ENCODE data around the gene MUC2.

Gene MUC2

GRCh38 chr11:1054143-1055108 lies 20.2 kb upstream of the MUC2 start:
- no peaks in the 10 kb centered on the region for H3K9me2 ChIP-seq (replicated peaks; ENCODE audit: low read depth, low read length)
- TF ChIP-seq EZH2phosphoT487 (IDR thresholded peaks at IDR 0.05; ENCODE audit: borderline replicate concordance) (no peak), CTCF (conservative IDR thresholded peaks at IDR 0.05; ENCODE audit: low read length) (no peak)
- no peaks in the 10 kb centered on the region for H3K9me3 ChIP-seq (ENCODE audit: insufficient read depth, low read depth, low read length)
- H3F3A ChIP-seq (ENCODE audit: low read depth), result no peaks in the 10 kb centered on the region
- no peak overlapping the region for H3K9ac ChIP-seq (ENCODE audit: low read depth, low read length, poor library complexity, severe bottlenecking)
- no peaks in the 10 kb centered on the region for H3K79me2 ChIP-seq (ENCODE audit: insufficient read depth, low read length)
- no peaks in the 10 kb centered on the region for H3K27me3 ChIP-seq (ENCODE audit: insufficient read depth, low read length, poor library complexity, severe bottlenecking)
- no peak overlapping the region for H3K4me3 ChIP-seq (ENCODE audit: low read length, poor library complexity, severe bottlenecking)
- H4K20me1 ChIP-seq (ENCODE audit: insufficient read depth, low read length, poor library complexity, severe bottlenecking), result no peaks in the 10 kb centered on the region
- no peak overlapping the region for H3K4me2 ChIP-seq (ENCODE audit: low read depth, low read length, poor library complexity, severe bottlenecking)
- H2AFZ ChIP-seq (ENCODE audit: low read length), result no peak overlapping the region
- no peaks in the 10 kb centered on the region for H3K36me3 ChIP-seq (ENCODE audit: insufficient read depth, low read length)
- H3K4me1 ChIP-seq (ENCODE audit: insufficient read depth, low read length, poor library complexity, severe bottlenecking), result no peaks in the 10 kb centered on the region

GRCh38 chr11:1055109-1055703 lies 19.5 kb upstream of the MUC2 start:
- Histone ChIP-seq H3K9me2 (replicated peaks; ENCODE audit: low read depth, low read length) (no peaks in the 10 kb centered on the region), H4K20me1 (ENCODE audit: insufficient read depth, low read length, poor library complexity, severe bottlenecking) (no peaks in the 10 kb centered on the region), H3F3A (ENCODE audit: low read depth) (no peaks in the 10 kb centered on the region), H3K9ac (ENCODE audit: low read depth, low read length, poor library complexity, severe bottlenecking) (no peak overlapping the region), H3K9me3 (ENCODE audit: insufficient read depth, low read depth, low read length) (no peaks in the 10 kb centered on the region), H3K36me3 (ENCODE audit: insufficient read depth, low read length) (no peaks in the 10 kb centered on the region), H3K79me2 (ENCODE audit: insufficient read depth, low read length) (no peaks in the 10 kb centered on the region), H3K4me1 (ENCODE audit: insufficient read depth, low read length, poor library complexity, severe bottlenecking) (no peaks in the 10 kb centered on the region), H3K4me2 (ENCODE audit: low read depth, low read length, poor library complexity, severe bottlenecking) (no peak overlapping the region), H3K27me3 (ENCODE audit: insufficient read depth, low read length, poor library complexity, severe bottlenecking) (no peaks in the 10 kb centered on the region), H3K4me3 (ENCODE audit: low read length, poor library complexity, severe bottlenecking) (no peak overlapping the region), H2AFZ (ENCODE audit: low read length) (no peak overlapping the region)
- no peak for TF ChIP-seq CTCF (conservative IDR thresholded peaks at IDR 0.05; ENCODE audit: low read length)
- no peak for TF ChIP-seq EZH2phosphoT487 (IDR thresholded peaks at IDR 0.05; ENCODE audit: borderline replicate concordance)

- no peak overlapping the region for H3K9ac ChIP-seq (ENCODE audit: low read depth, low read length, poor library complexity, severe bottlenecking)
- H3K9me2 ChIP-seq (replicated peaks; ENCODE audit: low read depth, low read length), result no peaks in the 10 kb centered on the region
- H3K27me3 ChIP-seq (ENCODE audit: insufficient read depth, low read length, poor library complexity, severe bottlenecking), result no peaks in the 10 kb centered on the region
- TF ChIP-seq CTCF (conservative IDR thresholded peaks at IDR 0.05; ENCODE audit: low read length) (no peak), EZH2phosphoT487 (IDR thresholded peaks at IDR 0.05; ENCODE audit: borderline replicate concordance) (no peak)
- H3K4me1 ChIP-seq (ENCODE audit: insufficient read depth, low read length, poor library complexity, severe bottlenecking), result no peaks in the 10 kb centered on the region
- H3F3A ChIP-seq (ENCODE audit: low read depth), result no peaks in the 10 kb centered on the region
- H3K9me3 ChIP-seq (ENCODE audit: insufficient read depth, low read depth, low read length), result no peaks in the 10 kb centered on the region
- H2AFZ ChIP-seq (ENCODE audit: low read length), result no peak overlapping the region
- H3K36me3 ChIP-seq (ENCODE audit: insufficient read depth, low read length), result no peaks in the 10 kb centered on the region
- H3K79me2 ChIP-seq (ENCODE audit: insufficient read depth, low read length), result no peaks in the 10 kb centered on the region
- H4K20me1 ChIP-seq (ENCODE audit: insufficient read depth, low read length, poor library complexity, severe bottlenecking), result no peaks in the 10 kb centered on the region
- no peak overlapping the region for H3K4me3 ChIP-seq (ENCODE audit: low read length, poor library complexity, severe bottlenecking)
- no peak overlapping the region for H3K4me2 ChIP-seq (ENCODE audit: low read depth, low read length, poor library complexity, severe bottlenecking)
These were observed 18.5 kb upstream of the MUC2 start for GRCh38 chr11:1055990-1056771.
